HG02642 (cell line): ENCODE data around the gene KIAA1549.

Experiments
- ATAC-seq: cut with Tn5 transposase; IDR thresholded peaks from one replicate; pipeline ENCODE4 v1.9.1; 2021; ENCODE audit warnings: mild to moderate bottlenecking; ENCODE audit not compliant: unreplicated experiment, poor library complexity

Gene KIAA1549

GRCh38 chr7:138866353-138866752 lies 114.8 kb downstream of the KIAA1549 start:
- ATAC-seq, result no peak

- ATAC-seq, result no peak
These were observed 115.3 kb downstream of the KIAA1549 start for GRCh38 chr7:138865843-138866242.

- no peak for ATAC-seq
These were observed 116.5 kb downstream of the KIAA1549 start for GRCh38 chr7:138864667-138865066.

- no peak for ATAC-seq
These were observed 117.3 kb downstream of the KIAA1549 start for GRCh38 chr7:138863931-138864330.

GRCh38 chr7:138861051-138861450 lies 120.1 kb downstream of the KIAA1549 start:
- no peak for ATAC-seq

- no peak for ATAC-seq
These were observed 123.5 kb downstream of the KIAA1549 start for GRCh38 chr7:138857728-138858127.

GRCh38 chr7:138854115-138854645 lies 127.0 kb downstream of the KIAA1549 start:
- no peak for ATAC-seq

- ATAC-seq, result no peak
These were observed 127.7 kb downstream of the KIAA1549 start for GRCh38 chr7:138853448-138853847.

- no peak for ATAC-seq
These were observed 128.7 kb downstream of the KIAA1549 start for GRCh38 chr7:138852469-138852868.

GRCh38 chr7:138849701-138850100 lies 131.5 kb downstream of the KIAA1549 start:
- ATAC-seq, result no peak

GRCh38 chr7:138848056-138848980 lies 132.9 kb downstream of the KIAA1549 start:
- ATAC-seq, result no peak

GRCh38 chr7:138845711-138846110 lies 135.5 kb downstream of the KIAA1549 start:
- no peak for ATAC-seq

- no peak for ATAC-seq
These were observed 137.3 kb downstream of the KIAA1549 start for GRCh38 chr7:138843632-138844580.

- ATAC-seq, result no peak
These were observed 139.1 kb downstream of the KIAA1549 start for GRCh38 chr7:138842111-138842510.

- ATAC-seq, result no peak
These were observed 143.0 kb downstream of the KIAA1549 start for GRCh38 chr7:138838166-138838565.

- no peak for ATAC-seq
These were observed 143.6 kb downstream of the KIAA1549 start for GRCh38 chr7:138837627-138838026.

- no peak for ATAC-seq
These were observed 146.1 kb downstream of the KIAA1549 start for GRCh38 chr7:138835087-138835486.

- no peak for ATAC-seq
These were observed 146.6 kb downstream of the KIAA1549 start for GRCh38 chr7:138834583-138834982.

- ATAC-seq, result no peak
These were observed 147.6 kb downstream of the KIAA1549 start for GRCh38 chr7:138833596-138833995.

- ATAC-seq, result no peak
These were observed 148.2 kb downstream of the KIAA1549 start for GRCh38 chr7:138832966-138833365.

- ATAC-seq, result no peak
These were observed 151.9 kb downstream of the KIAA1549 start for GRCh38 chr7:138829335-138829734.
